Fibroblast of pulmonary artery (primary cell): ENCODE measurements around the gene RBP5.

Source experiments
- DNase-seq: peaks from one replicate; pipeline ENCODE4 v3.0.0-alpha.2; 2010; ENCODE audit warnings: low read depth
- H3K4me3 ChIP-seq: replicated peaks from 2 replicates; pipeline ENCODE4 v1.5.1; 2011; ENCODE audit warnings: low read depth, mild to moderate bottlenecking, control low read depth, low read length, moderate library complexity
- CTCF ChIP-seq: IDR thresholded peaks from 2 replicates; pipeline ENCODE4 v1.5.1; 2011; ENCODE audit warnings: mild to moderate bottlenecking, control low read depth, low read length, inconsistent platforms; ENCODE audit errors: missing control alignments

RBP5 gene

GRCh38 chr12:7134396-7135166 lies 5.9 kb upstream of the RBP5 start:
- no peak overlapping the region for H3K4me3 ChIP-seq
- no peak for DNase-seq
- no peak for TF ChIP-seq CTCF

DNA sequence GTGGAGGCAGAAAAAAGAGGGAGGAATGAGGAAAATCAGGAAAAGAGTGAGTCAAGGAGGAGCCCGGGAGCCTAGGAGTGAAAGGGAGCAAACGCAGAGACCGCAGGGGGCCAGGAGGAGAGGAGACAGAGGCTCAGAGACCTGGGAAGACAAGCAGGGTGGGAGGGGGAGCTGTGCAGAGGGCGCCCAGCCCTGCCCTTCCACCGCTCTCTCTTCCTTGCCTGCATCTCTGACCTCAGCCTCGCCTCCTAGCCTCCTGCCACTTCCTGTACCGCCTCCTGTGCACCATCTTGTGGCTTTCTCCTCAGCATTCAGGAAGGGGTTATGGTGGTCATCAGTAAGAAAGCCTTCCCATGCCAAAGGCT lies 2.8 kb upstream of the RBP5 start:
- TF ChIP-seq CTCF = no peak
- H3K4me3 ChIP-seq = peak overlapping the region; percentile 82
- no peak for DNase-seq

GRCh38 chr12:7130701-7131501 lies 2.2 kb upstream of the RBP5 start:
- DNase-seq = peak; percentile 44
- no peak for TF ChIP-seq CTCF
- H3K4me3 ChIP-seq = peak overlapping the region; percentile 82

DNA sequence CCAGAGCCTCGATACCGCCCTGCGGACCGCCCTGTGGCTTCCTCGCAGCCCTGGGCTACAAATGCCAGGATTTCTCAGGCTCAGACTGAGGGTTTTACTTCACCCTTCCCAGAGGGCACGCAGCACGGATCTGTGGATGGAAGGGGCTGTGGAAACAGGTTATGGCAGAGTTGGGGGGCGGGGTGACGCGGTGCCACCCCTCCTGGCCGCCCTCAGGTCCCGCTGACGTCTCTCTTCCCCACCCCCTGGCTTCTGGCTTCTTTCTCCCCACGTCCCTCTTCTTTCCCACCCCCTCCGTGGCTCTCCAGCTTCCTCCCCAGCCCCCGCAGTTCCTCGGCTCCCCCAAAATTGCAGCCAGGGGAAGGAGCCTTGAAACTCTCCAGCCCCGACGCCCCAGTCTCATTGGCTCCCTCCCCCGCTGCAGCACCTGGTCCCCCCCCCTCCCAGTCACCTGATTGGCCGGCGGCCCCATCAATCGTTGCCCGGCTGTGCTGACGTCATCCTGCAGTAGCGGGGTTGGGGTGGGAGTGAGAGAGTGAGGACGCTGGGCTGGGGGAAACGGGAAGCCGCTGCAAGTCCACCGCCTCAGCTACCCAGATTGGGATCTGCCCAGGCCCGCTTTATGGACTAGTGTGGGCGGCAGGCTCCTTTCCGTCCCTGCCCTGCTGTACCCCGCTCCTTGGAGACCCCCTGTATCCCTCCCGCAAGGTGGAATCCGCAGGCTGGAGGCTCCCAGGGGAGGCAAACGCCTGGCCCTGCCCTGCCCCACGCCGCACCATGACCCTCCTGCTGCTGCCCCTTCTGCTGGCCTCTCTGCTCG lies 1.4 kb upstream of the RBP5 start, which contains the start of gene CLSTN3:
CLSTN3 (plus strand) TSS at position 500 of the 820 bp plus-strand sequence; CDS start at position 778, 278 bp downstream.
- TF ChIP-seq CTCF = no peak
- peak; percentile 76 for DNase-seq
- H3K4me3 ChIP-seq = peak within 1 kb of the TSS; percentile 82

DNA sequence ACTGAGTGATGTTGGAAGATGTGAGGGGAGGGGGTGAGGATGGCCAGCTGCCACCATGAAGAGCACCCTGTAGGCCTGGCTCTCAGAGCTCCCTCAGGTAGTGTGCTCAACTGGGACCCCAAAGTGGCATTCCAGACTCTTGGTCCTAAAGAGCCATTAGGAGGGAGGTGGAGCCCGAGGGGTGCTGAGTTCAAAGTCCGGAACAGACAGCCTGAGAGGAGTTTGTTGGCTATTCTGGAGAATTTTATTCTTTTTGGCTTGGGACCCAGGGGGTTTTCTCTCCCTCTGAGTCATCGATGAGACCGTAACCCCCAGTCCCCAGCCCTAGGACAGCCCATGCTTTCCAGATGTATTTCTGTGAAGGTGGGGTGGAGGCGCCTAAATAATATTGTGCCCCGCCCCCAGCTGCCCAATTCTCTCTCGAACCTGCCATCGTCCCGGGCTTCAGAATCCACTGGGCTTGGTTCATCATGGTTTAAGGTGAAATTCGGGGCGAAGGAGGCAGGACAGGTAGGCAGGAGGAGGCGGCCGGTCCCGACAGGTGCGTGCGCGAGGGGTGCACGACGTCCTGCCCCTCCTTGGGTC lies 690 bp upstream of the RBP5 start:
- TF ChIP-seq CTCF = no peak
- peak overlapping the region; percentile 82 for H3K4me3 ChIP-seq
- DNase-seq = no peak

- no peak for DNase-seq
Measured at GRCh38 chr12:7127916-7128626, 618 bp downstream of the RBP5 start.

More at GRCh38 chr12:7127916-7128626, 618 bp downstream of the RBP5 start:
- H3K4me3 ChIP-seq = no peak overlapping the region
- no peak for TF ChIP-seq CTCF
